Vagina (tissue), 2 donors: ENCODE data around the gene PRKCE.

ENCODE experiments used
- POLR2A ChIP-seq, 2 donors: fragments of 450-650 bp; IDR thresholded peaks; one replicate each; pipeline ENCODE4 v1.6.1; 2017; ENCODE audit warnings: antibody characterized with exemption in 2 of 2, mild to moderate bottlenecking in 2 of 2, moderate library complexity in 2 of 2
- TF ChIP-seq, protein P1 (sequence below), 3 experiments: fragments of 450-650 bp in 2 of 3; fragments of 200-600 bp in 1 of 3; sonication (generic) in 1 of 3; IDR thresholded peaks; one replicate each; pipeline ENCODE4 v1.5.1; 2017 to 2019; ENCODE audit warnings: antibody characterized with exemption in 3 of 3, mild to moderate bottlenecking in 2 of 3, moderate library complexity in 2 of 3

DNA sequence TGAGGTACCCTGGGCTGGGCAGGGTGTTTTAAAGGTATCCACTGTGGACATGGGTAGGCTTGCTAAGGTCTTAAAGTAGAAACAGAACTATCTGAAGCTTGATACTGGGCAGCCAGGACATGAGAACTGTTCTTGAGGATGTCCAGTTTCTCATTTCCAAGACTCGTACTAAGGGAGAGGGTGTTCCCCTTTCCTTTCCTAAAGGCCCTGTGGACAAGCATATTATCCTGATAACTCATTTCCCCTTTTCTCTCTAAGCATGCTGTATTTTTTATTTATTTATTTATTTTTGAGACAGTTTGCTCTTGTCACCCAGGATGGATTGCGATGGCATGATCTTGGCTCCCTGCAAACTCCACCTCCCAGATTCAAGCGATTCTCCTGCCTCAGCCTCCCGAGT lies 273.6 kb downstream of the PRKCE start:
- no peak for TF ChIP-seq POLR2A (IDR thresholded peaks at IDR 0.05)
- TF ChIP-seq, protein P1, sequence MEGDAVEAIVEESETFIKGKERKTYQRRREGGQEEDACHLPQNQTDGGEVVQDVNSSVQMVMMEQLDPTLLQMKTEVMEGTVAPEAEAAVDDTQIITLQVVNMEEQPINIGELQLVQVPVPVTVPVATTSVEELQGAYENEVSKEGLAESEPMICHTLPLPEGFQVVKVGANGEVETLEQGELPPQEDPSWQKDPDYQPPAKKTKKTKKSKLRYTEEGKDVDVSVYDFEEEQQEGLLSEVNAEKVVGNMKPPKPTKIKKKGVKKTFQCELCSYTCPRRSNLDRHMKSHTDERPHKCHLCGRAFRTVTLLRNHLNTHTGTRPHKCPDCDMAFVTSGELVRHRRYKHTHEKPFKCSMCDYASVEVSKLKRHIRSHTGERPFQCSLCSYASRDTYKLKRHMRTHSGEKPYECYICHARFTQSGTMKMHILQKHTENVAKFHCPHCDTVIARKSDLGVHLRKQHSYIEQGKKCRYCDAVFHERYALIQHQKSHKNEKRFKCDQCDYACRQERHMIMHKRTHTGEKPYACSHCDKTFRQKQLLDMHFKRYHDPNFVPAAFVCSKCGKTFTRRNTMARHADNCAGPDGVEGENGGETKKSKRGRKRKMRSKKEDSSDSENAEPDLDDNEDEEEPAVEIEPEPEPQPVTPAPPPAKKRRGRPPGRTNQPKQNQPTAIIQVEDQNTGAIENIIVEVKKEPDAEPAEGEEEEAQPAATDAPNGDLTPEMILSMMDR (IDR thresholded peaks at IDR 0.05), result no peak
